Colonic mucosa (tissue), 4 donors: ENCODE results near the gene SLC5A10. TPM values are rescaled to one million over a fixed set of nuclear protein-coding genes. Genes with fewer than 3 reads are reported as not detected.
A peak's percentile ranks its signal among the peaks of the same experiment; 100 is the strongest.

Source experiments
- DNase-seq: peaks from one replicate; pipeline ENCODE4 v3.0.0-alpha.2; 2020
- H3K27ac ChIP-seq: fragments of 200-600 bp; one replicate; pipeline ENCODE4 v1.8.0; 2021
- H3K27me3 ChIP-seq: fragments of 200-600 bp; one replicate; pipeline ENCODE4 v1.8.0; 2021
- H3K36me3 ChIP-seq: fragments of 200-600 bp; one replicate; pipeline ENCODE4 v1.8.0; 2021
- H3K4me1 ChIP-seq: fragments of 200-600 bp; one replicate; pipeline ENCODE4 v1.8.0; 2021; ENCODE audit warnings: mild to moderate bottlenecking
- H3K4me3 ChIP-seq: fragments of 200-600 bp; one replicate; pipeline ENCODE4 v1.8.0; 2021
- H3K9ac ChIP-seq, 2 donors: one replicate each; pipeline ENCODE4 v1.7.0; 2013; ENCODE audit warnings: control low read depth in 2 of 2, low read depth in 2 of 2, low read length in 2 of 2
- H3K9me3 ChIP-seq: fragments of 200-600 bp; one replicate; pipeline ENCODE4 v1.8.0; 2021
- intact Hi-C: fragments of 100-400 bp; cut with DNase I; formaldehyde crosslinking; loops from one replicate; pipeline ENCODE4 v1.14.1; 2022
- total RNA-seq, 2 donors: library from RNA; stranded (reverse); fragmentation: NEBNext Ultra II Directional in 1 of 2; extraction: Animal tissue kit (Norgen Biotek cat#: 25700) in 1 of 2; gene quantifications; one replicate each; pipeline ENCODE4 v1.2.1, GENCODE V29; 2021
- TF ChIP-seq, protein P1 (sequence below): fragments of 200-600 bp; IDR thresholded peaks from one replicate; pipeline ENCODE4 v1.8.0; 2022; ENCODE audit warnings: antibody characterized with exemption, mild to moderate bottlenecking
- donor health status: healthy.
- donor health status: DM: no; HTN: no; CAD: no.
- donor health status: DM: no; HTN: no; CAD: no.

Gene SLC5A10
- total RNA-seq, 2 donors from 2014 or later: 0.16 TPM; not detected in 1

DNA sequence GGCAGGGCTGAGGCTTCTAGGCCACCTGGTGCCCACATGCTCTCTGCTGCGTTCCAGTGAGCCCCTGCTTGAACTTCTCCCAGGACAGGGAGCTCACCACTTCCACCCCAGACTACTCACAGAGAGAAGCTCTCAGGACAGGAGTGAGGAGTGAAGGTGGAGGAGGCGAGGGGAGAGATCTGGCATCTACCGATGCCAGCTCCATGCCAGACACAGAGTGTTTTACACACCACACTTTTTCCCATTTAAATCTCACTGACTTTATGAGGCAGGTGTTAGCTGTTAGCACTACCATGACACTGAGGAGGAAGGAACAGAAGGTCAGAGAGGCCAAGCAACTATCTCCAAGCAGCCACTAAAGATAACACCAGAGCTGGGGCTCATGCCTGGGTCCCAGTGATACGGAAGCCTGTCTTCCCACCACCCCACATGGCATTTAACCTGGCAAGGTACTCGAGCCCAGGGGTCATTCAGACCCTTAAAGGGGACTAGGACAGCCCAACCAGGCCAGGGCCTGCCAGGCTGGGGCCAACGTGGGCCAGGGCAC lies 45.8 kb downstream of the SLC5A10 start:
- Histone ChIP-seq H3K4me1 (peaks cover 9% of the 10 kb centered on the region), H3K9me3 (no peaks in the 10 kb centered on the region), H3K27ac (no peak overlapping the region), H3K4me3 (no peak overlapping the region), H3K27me3 (no peaks in the 10 kb centered on the region), H3K36me3 (no peaks in the 10 kb centered on the region), H3K9ac (peak overlapping the region in 1 of 2 donors; percentile 49)
- no peak for DNase-seq
- intact Hi-C loops: no loop called here
- TF ChIP-seq, protein P1, sequence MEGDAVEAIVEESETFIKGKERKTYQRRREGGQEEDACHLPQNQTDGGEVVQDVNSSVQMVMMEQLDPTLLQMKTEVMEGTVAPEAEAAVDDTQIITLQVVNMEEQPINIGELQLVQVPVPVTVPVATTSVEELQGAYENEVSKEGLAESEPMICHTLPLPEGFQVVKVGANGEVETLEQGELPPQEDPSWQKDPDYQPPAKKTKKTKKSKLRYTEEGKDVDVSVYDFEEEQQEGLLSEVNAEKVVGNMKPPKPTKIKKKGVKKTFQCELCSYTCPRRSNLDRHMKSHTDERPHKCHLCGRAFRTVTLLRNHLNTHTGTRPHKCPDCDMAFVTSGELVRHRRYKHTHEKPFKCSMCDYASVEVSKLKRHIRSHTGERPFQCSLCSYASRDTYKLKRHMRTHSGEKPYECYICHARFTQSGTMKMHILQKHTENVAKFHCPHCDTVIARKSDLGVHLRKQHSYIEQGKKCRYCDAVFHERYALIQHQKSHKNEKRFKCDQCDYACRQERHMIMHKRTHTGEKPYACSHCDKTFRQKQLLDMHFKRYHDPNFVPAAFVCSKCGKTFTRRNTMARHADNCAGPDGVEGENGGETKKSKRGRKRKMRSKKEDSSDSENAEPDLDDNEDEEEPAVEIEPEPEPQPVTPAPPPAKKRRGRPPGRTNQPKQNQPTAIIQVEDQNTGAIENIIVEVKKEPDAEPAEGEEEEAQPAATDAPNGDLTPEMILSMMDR: no peak

DNA sequence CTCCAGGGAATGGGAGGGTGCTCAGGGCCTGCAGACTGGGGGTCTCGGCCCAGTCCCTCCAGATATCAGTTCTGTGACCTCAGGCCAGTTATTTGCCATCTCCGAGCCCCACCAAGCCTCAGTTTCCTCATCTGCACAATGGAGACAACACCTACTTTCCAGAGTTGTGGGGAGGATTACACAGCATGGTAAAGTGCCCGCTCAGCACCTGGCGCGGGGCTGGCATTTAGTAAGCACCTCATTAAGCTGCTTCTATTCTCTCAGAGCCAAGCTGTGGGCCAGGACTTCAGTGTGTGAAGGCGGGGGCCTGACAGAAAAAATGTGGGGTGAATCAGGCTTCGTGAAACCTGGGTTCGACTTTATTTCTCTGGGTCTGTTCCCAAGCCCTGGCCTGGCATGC lies 47.4 kb downstream of the SLC5A10 start:
- DNase-seq: no peak
- H3K9ac ChIP-seq: no peak overlapping the region
- no peaks in the 10 kb centered on the region for H3K27me3 ChIP-seq
- H3K4me1 ChIP-seq: peaks cover 9% of the 10 kb centered on the region
- no peaks in the 10 kb centered on the region for H3K9me3 ChIP-seq
- intact Hi-C loops: no loop called here
- no peak overlapping the region for H3K4me3 ChIP-seq
- H3K36me3 ChIP-seq: no peaks in the 10 kb centered on the region
- H3K27ac ChIP-seq: no peak overlapping the region
- TF ChIP-seq, protein P1: no peak

DNA sequence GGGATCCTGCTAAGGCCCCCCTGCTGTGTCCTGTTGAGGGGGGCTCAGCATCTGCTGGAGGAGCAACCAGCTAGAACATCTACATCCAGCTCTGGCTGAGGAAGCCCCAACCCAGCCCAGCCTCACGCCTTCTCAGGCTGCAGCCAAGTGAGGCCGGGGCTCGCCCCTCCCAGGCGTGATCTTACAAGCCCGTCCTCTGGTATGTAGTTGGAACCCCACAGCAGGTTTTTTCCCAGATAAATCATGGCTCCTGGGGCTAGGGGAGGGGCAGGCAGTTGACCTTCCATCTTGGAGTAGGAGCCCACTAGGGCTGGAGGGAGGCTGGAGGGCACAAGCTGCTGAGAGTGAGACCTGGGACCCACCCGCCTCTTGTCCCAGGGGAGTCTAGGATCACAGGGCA lies 47.9 kb downstream of the SLC5A10 start:
- H3K9me3 ChIP-seq: no peaks in the 10 kb centered on the region
- H3K4me1 ChIP-seq: peaks cover 9% of the 10 kb centered on the region
- H3K27me3 ChIP-seq: no peaks in the 10 kb centered on the region
- no peak overlapping the region for H3K27ac ChIP-seq
- TF ChIP-seq, protein P1: no peak
- H3K9ac ChIP-seq: no peak overlapping the region
- no peaks in the 10 kb centered on the region for H3K36me3 ChIP-seq
- intact Hi-C loops: no loop called here
- no peak overlapping the region for H3K4me3 ChIP-seq
- DNase-seq: no peak

DNA sequence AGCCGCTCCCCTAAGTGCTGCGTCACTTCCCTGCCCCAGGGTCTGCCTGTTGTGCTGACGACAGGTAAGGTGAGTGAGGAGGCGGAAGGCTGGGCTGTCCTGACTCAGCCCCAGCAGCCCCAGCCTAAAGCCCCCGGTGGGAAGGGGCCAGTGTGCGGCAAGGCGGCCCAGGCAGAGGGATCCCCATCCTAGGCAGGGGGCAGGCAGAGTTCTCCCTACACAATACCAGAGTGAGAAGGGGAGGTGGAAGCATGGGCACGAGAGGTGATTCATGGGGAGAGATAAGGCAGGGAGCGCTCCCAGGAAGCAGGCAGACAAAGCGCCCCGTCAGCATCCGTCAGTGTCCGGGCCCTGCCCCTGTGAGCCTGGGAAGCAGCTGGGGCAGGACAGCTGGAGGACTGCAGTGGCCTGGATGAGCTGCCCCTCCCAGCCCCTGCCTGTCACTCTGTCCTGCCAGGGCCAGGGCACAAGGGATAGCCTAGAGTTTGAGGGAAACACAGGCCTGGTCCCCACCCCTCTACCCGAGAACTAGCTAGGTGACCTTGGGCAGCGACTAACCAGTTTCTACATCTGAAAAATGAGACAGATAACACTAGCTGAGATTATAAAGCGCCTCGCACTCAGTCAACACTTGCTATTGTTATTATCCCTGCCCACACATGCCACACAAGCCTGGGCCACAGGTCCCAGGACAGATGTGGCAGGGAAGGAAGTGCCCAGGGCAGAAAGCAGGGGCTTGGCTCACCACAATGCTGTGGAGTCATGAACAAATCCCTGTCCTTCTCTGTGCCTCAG lies 48.8 kb downstream of the SLC5A10 start:
- H3K9me3 ChIP-seq: no peaks in the 10 kb centered on the region
- intact Hi-C loops: no loop called here
- DNase-seq: no peak
- peak overlapping the region in 1 of 2 donors; percentile 67 for H3K9ac ChIP-seq
- peaks cover 9% of the 10 kb centered on the region for H3K4me1 ChIP-seq
- H3K4me3 ChIP-seq: no peak overlapping the region
- no peak overlapping the region for H3K27ac ChIP-seq
- H3K27me3 ChIP-seq: no peaks in the 10 kb centered on the region
- no peaks in the 10 kb centered on the region for H3K36me3 ChIP-seq
- TF ChIP-seq, protein P1: no peak

DNA sequence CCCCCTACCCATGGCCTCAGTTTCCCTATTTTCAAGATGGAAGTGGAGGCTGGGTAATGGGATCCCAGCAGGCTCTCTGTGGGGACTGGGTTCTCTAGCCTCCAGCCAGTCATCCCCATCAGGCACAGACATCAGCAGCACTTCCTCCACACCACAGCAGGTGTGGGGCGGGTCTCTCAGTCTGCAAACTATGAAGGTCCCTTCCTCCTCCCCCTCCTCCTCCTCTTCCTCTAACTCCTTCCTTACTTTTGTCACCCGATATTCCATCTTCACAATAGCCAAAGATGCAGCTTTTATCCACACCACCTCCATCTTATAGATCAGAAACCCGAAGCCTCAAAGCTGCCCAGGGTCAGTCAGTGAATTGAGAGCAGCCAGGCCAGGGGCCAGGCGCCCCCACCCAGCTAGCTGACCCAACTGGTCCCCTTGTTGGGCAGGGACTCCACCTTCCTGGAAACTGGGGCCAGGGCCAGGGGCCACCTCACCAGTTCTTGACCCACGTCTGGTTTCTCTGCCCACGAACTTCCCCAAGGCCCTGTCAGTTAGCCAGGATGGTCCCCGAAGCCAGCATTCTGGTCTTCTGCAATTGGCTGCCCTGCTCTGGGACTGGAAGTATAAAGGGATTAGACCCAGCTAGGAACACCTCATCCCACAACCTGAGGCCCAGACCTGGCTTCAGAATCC lies 50.1 kb downstream of the SLC5A10 start:
- Histone ChIP-seq H3K27ac (no peak overlapping the region), H3K9me3 (no peaks in the 10 kb centered on the region), H3K4me1 (peaks cover 9% of the 10 kb centered on the region), H3K9ac (peak overlapping the region; percentile 33 to 81), H3K4me3 (peak overlapping the region; percentile 64), H3K27me3 (no peaks in the 10 kb centered on the region), H3K36me3 (no peaks in the 10 kb centered on the region)
- TF ChIP-seq, protein P1: no peak
- intact Hi-C loops: no loop called here
- DNase-seq: no peak
